HG03432 (cell line): ENCODE measurements around the gene RAPGEF1.

Experiments
- ATAC-seq: cut with Tn5 transposase; IDR thresholded peaks from one replicate; pipeline ENCODE4 v1.9.1; 2021; ENCODE audit warnings: mild to moderate bottlenecking, moderate library complexity; ENCODE audit not compliant: unreplicated experiment

RAPGEF1 gene

GRCh38 chr9:131591845-131592208, 148.0 kb downstream of the RAPGEF1 start:
- ATAC-seq, result no peak

DNA sequence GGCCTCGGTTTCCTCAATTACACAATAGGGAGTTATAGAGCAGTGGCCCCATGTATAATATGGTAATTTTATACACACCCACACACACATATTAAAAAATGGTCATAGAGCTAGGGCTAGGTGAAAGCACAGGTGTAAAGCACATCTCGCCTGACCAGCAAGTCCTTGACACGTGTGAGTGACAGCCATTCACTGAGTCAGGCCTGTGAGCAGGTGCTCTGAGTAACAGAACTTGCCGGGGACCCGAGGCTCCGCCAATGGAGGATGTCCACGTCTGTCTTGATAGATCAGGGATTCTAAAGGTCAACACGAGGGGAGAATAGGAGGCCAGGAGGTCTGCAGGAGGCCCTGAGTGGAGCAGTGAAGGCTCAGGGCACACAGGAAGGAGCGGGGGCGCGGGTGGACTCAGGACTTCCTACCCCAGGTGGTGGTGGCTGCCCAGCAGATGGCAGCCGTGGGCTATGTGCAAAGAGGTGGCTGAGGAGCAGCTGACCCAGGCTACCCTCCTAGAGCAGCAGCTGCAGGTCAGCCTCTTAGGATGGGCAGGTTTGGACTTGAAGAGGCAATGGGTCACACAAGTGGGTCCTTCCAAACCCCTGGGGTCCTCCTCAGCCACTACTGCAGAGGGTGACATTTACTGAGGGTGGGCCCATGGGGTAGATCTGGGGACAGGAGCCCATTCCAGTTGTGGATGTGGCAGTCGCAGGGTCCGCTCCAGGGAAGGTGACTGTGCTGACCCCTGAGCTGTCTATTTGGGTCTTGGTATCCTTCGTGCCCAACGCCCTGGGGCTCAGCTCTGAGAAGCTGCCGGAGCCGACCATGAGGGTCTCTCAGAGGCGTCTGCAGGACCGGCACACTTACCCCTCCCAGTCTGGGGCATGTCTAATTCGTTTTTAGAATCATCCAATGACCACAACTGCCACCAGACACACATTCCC, 148.7 kb downstream of the RAPGEF1 start:
- ATAC-seq, result peak; percentile 55

DNA sequence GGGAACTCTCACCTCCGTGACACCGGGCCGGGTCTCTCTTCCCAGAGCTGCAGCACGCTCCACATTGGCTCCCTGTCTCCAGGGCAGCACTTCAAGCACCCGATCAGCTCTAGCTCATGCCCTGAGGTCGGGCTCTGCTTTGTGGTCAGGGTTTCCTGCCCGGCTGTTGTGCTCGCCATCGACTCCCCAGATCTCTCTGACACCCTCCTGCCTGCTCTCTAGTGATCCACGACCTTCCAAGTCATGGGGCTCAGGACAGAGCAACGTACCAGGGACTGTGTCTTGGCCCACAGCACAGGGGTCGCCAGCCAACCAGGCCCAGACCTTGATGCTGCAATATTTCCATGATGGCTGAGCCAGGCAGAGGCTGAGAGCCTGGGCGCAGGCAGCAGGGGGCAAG, 149.4 kb downstream of the RAPGEF1 start:
- no peak for ATAC-seq

DNA sequence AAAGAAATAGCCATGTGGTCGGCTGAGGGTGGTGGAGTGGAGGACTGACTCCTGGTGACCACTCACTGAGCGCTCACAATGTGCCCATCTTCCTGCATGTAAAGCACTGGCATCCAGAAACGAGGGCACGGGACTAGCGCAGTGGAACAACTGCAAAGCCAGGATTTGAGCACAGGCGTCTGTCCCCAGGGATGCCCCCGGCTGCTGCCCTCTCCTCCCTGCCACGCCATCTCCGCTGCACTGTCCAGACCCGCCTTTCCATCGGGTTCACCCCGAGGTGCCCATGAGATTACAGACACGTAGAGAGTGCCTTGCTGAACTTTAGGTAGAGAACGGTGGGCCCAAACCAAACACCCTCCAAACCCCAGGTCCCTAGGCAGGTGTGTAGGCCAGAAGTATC, 149.9 kb downstream of the RAPGEF1 start:
- ATAC-seq, result no peak

DNA sequence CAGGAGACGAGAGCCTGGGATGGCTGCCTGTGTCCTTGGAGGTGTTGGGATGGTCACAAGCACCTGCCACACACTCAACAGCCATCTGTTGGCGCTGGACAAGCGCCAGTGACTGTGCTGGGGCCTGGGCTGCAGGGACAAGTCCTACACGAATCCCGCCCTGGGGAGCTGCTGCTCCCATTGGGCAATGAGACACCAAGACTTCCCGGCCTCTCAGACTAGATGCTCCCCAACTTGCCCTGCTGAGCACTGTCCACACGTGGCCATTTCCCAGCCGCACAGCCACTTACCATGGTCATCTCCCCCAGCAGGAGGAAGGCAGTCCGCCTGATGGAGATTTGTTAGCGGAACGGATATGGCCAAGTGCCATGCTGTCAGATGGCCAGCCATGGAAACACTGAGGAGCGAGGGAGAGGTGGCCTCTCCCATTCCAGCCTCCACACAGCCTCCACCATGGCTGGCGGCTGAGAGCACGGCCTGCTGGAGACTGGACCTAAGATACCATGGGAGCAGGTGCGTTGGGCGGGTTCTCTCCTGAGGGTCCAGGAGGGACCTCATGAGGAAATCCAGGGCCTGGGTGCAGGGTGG, 150.7 kb downstream of the RAPGEF1 start:
- no peak for ATAC-seq

- no peak for ATAC-seq
Observed at GRCh38 chr9:131588396-131588795, 151.5 kb downstream of the RAPGEF1 start.

DNA sequence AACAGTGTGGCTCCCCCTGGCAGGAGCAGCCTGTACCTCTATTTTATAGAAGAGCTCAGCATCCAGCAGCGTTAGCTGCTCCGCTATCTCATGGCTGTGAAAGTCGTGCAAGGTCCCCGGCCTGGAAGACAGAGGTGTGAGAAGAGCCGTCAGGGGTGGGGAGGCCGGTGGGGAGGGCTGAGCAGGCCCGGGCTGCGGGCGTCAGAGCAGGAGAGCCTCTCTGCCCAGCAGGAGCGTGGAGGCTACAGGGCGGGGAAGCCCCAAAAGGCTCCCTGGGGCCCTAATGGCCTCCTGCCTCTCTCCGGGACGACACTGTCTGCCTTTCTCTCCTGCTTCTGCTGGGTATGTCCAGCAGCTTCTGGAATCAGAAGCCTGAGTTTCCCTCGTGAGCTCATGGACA, 152.0 kb downstream of the RAPGEF1 start:
- no peak for ATAC-seq

DNA sequence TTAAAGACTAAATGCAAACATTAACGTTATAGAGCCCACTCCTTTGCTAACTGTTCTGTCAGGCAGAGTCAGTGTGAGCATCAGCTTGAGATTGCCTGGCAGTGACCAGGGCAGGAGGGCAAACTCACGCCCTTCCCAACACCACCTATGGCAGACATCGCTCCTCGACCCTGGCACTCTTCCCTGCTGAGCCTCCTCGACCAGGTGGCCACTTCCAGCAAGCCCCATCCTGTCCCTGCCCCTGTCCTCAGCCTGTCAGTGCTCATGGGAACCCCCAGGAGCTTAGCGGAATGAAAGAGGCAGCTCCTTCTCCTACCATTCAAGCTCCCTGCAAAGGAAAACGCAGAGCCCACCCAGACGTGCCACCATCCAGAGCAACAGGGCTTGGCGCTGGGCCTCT, 152.5 kb downstream of the RAPGEF1 start:
- no peak for ATAC-seq

GRCh38 chr9:131585375-131585774, 154.5 kb downstream of the RAPGEF1 start:
- no peak for ATAC-seq

DNA sequence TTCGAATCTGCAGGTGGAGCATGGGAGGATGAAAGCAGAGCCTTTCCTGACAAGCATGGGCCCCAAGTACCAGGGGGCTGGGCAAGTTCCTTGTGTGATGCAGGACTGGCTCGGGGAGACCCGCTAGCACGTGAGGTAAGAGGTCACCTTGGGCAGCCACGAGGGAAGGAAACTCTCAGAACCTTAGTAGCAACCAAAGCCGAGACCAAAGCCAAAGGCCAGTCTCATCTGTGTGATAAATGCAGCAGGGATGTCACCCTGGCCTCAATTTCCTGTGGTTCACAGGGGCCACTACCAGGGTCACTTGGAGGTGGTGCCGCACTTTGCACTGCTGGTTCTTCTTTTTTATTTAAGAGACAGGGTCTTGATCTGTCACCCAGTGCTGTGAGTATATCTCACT, 155.0 kb downstream of the RAPGEF1 start:
- no peak for ATAC-seq

- ATAC-seq, result no peak
Observed at GRCh38 chr9:131583836-131584555, 155.9 kb downstream of the RAPGEF1 start.

GRCh38 chr9:131583337-131583645, 156.6 kb downstream of the RAPGEF1 start:
- ATAC-seq, result no peak

DNA sequence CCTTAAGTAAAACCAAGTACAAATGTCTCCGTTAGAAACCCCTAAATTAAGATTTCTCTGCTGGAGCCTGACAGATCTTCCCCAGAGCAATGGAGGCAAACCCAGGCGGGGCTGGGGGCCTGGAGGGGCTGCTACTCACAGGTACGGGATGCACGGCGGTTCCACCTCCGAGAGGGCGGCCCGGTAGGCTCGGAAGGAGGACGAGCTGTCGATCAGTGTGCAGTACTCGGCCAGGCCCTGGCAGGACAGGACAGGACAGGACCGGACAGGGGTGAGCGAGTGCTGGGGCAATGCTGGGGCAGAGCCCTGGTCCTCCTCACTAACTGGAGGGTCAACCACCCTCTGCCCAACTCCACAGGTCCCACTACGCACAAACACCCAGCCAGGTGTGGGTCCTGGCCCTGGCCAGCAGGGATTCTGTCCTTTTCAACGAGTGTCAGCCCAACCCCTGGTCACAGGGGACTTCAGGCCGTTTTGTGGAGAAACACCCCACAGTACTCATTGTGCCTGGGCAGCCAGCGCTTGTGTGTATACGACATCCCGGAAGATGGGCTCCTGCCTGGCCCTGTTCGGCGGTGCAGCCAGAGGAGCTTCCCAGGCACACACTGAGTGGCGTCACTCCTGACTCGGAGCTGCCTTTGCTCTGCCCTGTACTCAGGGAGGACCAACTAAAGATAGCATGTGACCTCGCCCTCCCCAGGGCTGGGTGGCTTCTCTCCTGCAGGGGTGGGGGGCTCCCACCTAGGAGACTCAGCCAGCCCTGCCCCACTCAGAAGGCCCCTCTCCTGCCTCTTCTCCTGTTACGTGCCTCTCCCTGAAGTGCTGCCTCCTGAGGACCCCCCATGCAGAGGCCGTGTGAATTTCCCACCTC, 157.2 kb downstream of the RAPGEF1 start:
- no peak for ATAC-seq

- ATAC-seq, result no peak
Observed at GRCh38 chr9:131582056-131582455, 157.8 kb downstream of the RAPGEF1 start.

- ATAC-seq, result no peak
Observed at GRCh38 chr9:131580358-131580757, 159.5 kb downstream of the RAPGEF1 start.

- ATAC-seq, result no peak
Observed at GRCh38 chr9:131579789-131580211, 160.1 kb downstream of the RAPGEF1 start.

DNA sequence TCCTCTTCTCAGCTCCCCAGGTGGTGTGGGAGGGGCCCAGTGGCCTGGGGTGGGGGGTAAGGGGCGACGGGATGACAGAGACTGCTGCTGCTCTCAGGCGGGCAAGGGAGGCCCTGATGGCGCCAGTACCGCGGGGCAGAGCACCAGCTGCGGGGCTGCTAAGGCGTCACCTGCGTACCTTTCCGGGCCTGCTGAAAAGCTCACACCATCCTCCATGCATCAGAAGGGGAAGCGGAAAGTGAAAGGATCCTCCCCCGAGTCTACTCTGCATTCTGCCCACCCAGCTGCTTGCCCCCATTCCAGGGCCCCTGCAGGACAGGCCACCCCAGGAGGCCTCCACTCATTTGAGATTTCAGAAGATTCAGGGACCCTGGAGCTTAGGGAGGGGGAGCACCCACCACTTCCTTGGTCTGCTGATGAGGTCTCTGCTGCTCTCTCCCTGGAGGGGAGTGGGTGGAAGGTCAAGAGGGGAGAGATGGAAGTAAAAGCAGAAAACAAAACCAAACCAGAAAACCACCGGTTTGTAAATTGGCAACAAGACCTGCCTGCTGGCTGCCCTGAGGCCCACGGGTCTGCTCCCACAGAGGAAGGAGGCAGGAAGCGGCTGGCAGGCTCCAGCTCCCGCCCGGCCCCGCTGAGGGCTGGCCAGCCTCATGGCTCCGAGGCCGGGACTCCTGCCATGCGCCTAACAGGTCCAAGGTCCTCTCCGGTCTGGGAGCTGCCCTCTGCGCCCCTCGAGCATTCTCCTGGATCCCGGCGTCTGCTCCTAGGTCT, 161.0 kb downstream of the RAPGEF1 start:
- peak; percentile 56 for ATAC-seq

DNA sequence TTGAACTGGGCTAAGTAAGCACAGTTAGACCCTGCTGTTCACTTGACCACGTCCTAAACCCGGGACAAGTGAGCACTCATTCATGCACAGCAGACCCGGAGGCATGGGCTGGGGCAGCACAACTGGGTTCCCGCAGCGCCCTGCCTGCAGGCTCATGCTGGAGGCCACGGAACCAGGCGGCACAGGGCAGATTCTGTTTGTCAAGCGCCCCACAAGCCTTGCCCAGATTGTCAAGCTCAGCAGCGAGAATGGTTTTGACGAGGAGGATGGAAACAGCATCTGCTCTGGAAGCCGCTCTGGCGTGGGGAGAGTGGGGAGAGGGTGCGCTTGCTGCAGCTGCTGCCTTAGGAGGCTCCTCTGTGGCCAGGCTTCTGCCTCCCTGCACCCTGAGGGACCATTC, 161.9 kb downstream of the RAPGEF1 start:
- ATAC-seq, result no peak

DNA sequence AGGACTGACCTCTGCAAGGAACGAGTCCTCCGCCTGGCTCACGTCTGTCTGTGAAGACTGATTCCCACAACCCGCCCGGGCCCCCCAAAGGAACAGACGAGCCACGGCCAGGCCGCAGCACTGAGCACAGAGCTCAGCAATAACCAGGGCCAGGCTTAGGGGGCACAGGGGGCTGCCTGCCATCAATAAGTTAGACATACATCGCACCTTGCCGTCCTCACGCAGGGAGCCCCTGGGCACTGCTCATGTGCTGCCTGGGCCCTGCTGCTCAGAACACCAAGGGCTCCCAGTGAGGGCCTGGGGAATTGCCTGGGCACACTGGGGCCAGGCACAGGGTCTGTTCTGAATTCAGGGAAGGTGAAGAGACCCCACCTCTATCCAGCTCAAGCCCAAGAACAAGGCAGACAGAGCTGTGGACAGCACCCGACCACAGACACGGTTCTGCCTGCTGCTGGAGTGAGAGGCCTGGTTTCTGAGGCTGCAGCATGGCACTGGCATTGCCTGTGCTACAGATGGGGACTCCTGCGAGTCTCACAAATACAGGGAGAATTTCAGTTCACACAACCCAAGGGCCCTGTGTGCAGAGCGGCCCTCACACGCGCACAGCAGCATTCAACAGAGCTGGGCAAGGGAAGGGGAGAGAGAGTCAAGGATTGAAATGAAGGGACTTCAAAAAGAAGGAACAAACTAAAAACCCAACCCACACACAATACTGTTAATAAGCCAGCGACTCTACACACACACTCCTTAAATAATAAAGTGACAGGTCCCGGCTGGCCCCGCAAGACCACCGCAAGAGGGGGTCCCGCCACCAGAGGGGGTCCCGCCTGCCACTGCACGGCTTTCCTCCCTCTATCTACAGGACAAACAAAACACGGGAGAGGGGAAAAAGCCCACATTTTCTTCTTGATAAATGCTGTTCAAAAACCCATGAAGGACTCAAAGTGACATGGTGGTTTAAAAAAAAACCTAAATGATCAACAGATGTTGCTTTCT, 162.6 kb downstream of the RAPGEF1 start:
- ATAC-seq, result no peak
